Esophagus muscularis mucosa (tissue), 3 donors: ENCODE data around the gene PEX11G.

Experiments
- EP300 ChIP-seq: sonication (generic); formaldehyde crosslinking; IDR thresholded peaks from one replicate; pipeline ENCODE4 v1.6.1; 2017; ENCODE audit warnings: antibody characterized with exemption
- TF ChIP-seq, protein P1 (sequence below), 3 experiments: fragments of 200-600 bp in 2 of 3; fragments of 450-650 bp in 1 of 3; sonication (generic) in 2 of 3; IDR thresholded peaks; one replicate each; pipeline ENCODE4 v1.5.1; 2017 to 2019; ENCODE audit warnings: antibody characterized with exemption in 3 of 3, mild to moderate bottlenecking in 2 of 3, moderate library complexity in 1 of 3

DNA sequence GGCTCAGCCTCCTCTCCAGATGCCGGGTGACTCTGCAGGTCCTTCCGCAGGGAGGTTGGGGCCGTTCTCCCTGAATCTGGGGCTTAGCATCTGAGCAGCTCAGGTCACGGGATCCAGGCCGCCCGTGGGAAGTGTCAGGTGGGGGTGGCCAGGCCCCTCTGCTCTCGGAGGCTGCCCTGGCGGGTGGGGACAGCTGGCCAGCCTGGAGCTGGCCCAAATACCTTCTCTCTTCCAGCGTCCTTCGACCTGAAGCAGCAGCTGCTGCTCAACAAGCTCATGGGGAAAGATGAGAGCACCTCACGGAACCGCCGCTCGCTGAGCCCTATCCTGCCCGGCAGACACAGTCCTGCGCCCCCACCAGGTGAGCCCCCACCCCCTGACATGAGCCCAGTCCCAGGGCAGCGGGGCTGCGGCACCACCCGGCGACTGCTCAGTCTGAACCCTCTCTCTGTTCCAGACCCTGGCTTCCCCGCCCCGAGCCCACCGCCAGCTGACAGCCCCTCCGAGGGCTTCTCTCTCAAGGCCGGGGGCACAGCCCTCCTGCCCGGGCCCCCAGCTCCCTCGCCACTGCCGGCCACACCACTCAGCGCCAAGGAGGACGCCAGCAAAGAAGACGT lies 19.1 kb downstream of the PEX11G start:
- TF ChIP-seq, protein P1, sequence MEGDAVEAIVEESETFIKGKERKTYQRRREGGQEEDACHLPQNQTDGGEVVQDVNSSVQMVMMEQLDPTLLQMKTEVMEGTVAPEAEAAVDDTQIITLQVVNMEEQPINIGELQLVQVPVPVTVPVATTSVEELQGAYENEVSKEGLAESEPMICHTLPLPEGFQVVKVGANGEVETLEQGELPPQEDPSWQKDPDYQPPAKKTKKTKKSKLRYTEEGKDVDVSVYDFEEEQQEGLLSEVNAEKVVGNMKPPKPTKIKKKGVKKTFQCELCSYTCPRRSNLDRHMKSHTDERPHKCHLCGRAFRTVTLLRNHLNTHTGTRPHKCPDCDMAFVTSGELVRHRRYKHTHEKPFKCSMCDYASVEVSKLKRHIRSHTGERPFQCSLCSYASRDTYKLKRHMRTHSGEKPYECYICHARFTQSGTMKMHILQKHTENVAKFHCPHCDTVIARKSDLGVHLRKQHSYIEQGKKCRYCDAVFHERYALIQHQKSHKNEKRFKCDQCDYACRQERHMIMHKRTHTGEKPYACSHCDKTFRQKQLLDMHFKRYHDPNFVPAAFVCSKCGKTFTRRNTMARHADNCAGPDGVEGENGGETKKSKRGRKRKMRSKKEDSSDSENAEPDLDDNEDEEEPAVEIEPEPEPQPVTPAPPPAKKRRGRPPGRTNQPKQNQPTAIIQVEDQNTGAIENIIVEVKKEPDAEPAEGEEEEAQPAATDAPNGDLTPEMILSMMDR (IDR thresholded peaks at IDR 0.05), result no peak
- TF ChIP-seq EP300, result no peak
